Bronchial epithelial cell (primary cell): ENCODE measurements around the gene TET3. TPM values are rescaled to one million over a fixed set of nuclear protein-coding genes. Genes with fewer than 3 reads are reported as not detected.
"Not testable (repeated sequence)": the region's sequence is repeated elsewhere in the genome, so short reads cannot be mapped to it uniquely, and the experiment has no call there.

ENCODE experiments used
- DNase-seq: peaks from one replicate; pipeline ENCODE4 v3.0.0-alpha.2; 2010; ENCODE audit warnings: low read depth
- FAIRE-seq: peaks from 2 replicates; lab custom pipeline; 2011; peaks lifted over from hg19 to GRCh38; lab: Jason Lieb, UNC
- H3K27me3 ChIP-seq: 2 replicates; pipeline ENCODE4 v1.5.1; 2011; ENCODE audit warnings: low read length; ENCODE audit not compliant: control insufficient read depth, insufficient read depth
- H3K36me3 ChIP-seq: 2 replicates; pipeline ENCODE4 v1.5.1; 2011; ENCODE audit warnings: low read length; ENCODE audit not compliant: control insufficient read depth, insufficient read depth
- H3K4me3 ChIP-seq: 2 replicates; pipeline ENCODE4 v1.5.1; 2011; ENCODE audit warnings: mild to moderate bottlenecking, low read depth, low read length, control low read depth
- total RNA-seq: library from RNA; depleted of rRNA; stranded (reverse); fragments of >200 nt; gene quantifications from 2 replicates; pipeline ENCODE4 v1.2.1, GENCODE V29; 2014
- TF ChIP-seq, protein P1 (sequence below): IDR thresholded peaks from 2 replicates; pipeline ENCODE4 v1.5.1; 2011; ENCODE audit warnings: mild to moderate bottlenecking, moderate library complexity, low read length, control low read depth, inconsistent platforms; ENCODE audit not compliant: insufficient read depth, severe bottlenecking

TET3 gene
- total RNA-seq, 1 donor from 2014 or later, result 5.3 TPM

DNA sequence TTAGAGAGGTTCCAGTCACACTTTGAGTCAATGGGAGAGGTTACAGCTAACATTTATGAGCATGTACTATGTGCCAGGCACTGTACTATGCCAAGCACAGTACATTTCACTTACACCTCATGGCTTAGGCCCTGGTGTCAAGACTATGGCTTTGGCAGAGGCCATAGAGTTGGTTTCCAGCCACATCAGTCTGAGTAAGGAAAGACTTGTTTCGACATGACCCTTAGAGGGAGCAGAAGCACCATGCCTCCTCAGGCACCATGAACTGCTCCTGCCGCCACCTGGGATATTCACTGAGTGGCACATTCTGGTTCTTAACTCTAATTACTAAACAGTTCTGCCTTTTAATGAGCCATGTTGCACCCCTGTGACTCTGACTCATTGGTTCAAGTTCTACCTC is 45.3 kb upstream of the TET3 start:
- FAIRE-seq, result peak; percentile 72
- Histone ChIP-seq H3K4me3 (no peak overlapping the region), H3K27me3 (no peaks in the 10 kb centered on the region), H3K36me3 (no peaks in the 10 kb centered on the region)
- peak; percentile 99 for DNase-seq
- TF ChIP-seq, protein P1, sequence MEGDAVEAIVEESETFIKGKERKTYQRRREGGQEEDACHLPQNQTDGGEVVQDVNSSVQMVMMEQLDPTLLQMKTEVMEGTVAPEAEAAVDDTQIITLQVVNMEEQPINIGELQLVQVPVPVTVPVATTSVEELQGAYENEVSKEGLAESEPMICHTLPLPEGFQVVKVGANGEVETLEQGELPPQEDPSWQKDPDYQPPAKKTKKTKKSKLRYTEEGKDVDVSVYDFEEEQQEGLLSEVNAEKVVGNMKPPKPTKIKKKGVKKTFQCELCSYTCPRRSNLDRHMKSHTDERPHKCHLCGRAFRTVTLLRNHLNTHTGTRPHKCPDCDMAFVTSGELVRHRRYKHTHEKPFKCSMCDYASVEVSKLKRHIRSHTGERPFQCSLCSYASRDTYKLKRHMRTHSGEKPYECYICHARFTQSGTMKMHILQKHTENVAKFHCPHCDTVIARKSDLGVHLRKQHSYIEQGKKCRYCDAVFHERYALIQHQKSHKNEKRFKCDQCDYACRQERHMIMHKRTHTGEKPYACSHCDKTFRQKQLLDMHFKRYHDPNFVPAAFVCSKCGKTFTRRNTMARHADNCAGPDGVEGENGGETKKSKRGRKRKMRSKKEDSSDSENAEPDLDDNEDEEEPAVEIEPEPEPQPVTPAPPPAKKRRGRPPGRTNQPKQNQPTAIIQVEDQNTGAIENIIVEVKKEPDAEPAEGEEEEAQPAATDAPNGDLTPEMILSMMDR, result peak; percentile 53

DNA sequence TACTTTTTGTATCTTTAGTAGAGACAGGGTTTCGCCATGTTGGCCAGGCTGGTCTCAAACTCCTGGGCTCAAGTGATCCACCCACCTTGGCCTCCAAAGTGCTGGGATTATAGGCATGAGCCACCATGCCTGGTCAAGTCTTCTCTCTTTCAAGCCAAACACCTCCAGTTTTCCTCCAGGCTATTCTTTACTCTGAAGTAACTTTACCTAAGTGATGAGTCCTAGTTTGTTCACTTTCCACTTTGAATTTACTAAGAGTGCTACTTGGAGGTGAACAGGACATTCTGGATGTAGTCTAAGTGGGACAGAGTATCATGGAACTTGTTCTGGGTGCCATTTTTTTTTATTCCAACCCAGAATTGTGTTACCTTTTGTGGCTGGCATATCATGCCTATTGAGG is 44.6 kb upstream of the TET3 start:
- not testable (repeated sequence) for H3K36me3 ChIP-seq, H3K27me3 ChIP-seq, H3K4me3 ChIP-seq, FAIRE-seq
- DNase-seq, result peak; percentile 89

DNA sequence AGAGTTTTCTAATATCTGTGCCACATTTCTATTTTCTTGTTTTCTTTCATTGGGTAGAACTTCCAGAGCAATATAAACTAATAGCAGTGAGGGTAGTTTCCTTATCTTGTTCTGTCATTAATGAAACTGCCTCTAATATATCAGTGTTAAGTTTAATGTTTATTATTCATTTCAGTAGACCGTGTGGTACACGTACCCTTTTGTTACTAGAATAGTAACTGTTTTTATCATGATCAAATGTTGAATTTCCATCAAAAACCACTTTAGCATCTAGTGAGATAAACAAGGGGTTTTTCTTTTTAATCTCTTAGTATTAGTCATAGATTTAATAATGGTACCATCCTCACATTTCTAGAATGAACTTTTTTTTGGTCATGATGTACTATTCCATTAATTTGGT is 42.0 kb upstream of the TET3 start:
- H3K36me3 ChIP-seq, result peaks cover 8% of the 10 kb centered on the region
- TF ChIP-seq, protein P1, result no peak
- DNase-seq (no peak), FAIRE-seq (no peak)
- no peaks in the 10 kb centered on the region for H3K27me3 ChIP-seq
- H3K4me3 ChIP-seq, result no peak overlapping the region

DNA sequence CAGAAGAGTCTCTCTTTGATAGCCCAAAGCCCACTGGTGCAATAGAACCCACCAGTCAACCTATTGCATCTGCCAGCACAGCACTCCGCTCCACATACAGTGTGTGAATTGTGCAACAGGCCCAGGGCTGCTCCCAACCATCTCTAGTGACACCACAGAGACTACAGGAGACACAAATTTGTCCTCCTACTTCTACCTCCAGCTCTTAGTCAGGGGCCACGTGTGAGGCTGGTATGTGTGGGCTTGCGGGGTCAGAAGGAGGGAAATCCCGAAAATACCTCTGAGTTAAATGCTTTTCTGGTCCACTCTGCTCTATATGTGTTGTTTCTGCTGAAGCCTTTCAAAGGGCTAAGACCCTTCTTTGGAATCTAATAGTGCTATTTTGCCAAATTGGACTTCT is 40.0 kb upstream of the TET3 start:
- FAIRE-seq, result no peak
- DNase-seq, result no peak
- TF ChIP-seq, protein P1, result no peak

DNA sequence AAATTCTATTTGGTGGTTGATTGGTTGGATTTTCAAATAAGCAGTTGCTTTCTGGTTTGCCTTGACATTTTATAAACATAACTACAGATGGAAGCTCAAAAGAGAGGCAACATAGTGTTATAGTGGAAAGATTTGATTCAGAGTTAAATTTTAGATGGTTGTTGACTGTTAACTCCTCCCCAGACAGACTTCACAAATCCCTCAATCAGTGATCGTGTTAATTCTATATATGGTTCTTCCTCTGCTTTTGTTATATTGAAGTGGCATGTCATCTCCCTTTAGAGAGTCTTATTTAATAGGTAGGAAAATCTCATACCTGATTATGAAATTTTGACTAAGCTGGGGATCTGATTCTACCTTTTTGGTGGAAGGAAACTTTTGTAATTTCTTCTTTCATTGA is 38.5 kb upstream of the TET3 start:
- no peak for DNase-seq
- FAIRE-seq, result no peak
- H3K4me3 ChIP-seq, result no peak overlapping the region
- TF ChIP-seq, protein P1, result no peak
- H3K36me3 ChIP-seq, result peaks cover 15% of the 10 kb centered on the region
- no peaks in the 10 kb centered on the region for H3K27me3 ChIP-seq

More for the DNA sequence above, 40.0 kb upstream of the TET3 start:
- Histone ChIP-seq H3K36me3 (peaks cover 8% of the 10 kb centered on the region), H3K4me3 (no peak overlapping the region), H3K27me3 (no peaks in the 10 kb centered on the region)

DNA sequence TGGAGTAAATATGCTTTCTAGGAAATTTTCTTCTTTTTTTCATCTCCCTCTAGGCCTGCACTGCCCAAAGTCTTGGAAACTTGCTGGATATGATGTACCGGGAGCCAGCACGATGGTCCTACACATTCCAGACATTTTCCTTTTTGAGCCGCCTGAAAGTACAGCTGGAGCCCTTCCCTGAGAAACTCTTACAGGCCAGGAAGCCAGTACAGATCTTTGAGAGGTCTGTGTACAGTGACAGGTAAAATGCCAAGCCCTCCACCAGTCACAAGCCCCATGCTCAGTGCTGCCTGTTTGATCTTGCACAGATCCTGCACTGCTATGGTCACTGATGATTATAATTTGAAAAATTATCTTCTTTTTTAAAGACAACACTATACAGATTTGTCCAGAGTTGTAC is 38.0 kb upstream of the TET3 start:
- no peak for DNase-seq
- H3K36me3 ChIP-seq, result peaks cover 18% of the 10 kb centered on the region
- no peak for FAIRE-seq
- TF ChIP-seq, protein P1, result no peak
- H3K27me3 ChIP-seq, result no peaks in the 10 kb centered on the region
- H3K4me3 ChIP-seq, result no peak overlapping the region
